GM12874 (cell line): Measurements from ENCODE around the gene ANKRD33B.

Experiments used
- TF ChIP-seq, protein P1 (sequence below): IDR thresholded peaks from 2 replicates; pipeline ENCODE4 v1.5.1; 2011; ENCODE audit warnings: low read depth, mild to moderate bottlenecking, control low read depth, low read length, moderate library complexity; ENCODE audit not compliant: insufficient read depth

The ANKRD33B gene

DNA sequence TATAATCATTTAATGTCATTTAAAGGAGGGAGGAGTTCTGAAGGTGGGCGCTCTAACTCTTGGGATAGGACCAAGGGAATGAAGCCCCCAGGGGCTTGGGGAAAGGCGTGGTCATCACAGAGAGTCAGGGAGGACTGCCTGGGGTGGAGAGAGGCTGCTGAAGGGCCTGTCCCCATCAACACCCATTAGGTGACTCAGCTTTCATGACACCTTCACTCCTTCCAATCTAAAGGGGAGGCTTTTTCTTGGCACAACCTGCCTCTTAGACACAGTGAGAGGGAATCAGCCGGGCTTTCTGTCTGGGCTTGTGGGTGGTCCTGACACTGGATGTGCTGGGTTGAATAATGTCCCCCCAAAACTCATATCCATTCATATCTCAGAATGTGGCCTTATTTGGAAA, 31.4 kb upstream of the ANKRD33B start:
- TF ChIP-seq, protein P1, sequence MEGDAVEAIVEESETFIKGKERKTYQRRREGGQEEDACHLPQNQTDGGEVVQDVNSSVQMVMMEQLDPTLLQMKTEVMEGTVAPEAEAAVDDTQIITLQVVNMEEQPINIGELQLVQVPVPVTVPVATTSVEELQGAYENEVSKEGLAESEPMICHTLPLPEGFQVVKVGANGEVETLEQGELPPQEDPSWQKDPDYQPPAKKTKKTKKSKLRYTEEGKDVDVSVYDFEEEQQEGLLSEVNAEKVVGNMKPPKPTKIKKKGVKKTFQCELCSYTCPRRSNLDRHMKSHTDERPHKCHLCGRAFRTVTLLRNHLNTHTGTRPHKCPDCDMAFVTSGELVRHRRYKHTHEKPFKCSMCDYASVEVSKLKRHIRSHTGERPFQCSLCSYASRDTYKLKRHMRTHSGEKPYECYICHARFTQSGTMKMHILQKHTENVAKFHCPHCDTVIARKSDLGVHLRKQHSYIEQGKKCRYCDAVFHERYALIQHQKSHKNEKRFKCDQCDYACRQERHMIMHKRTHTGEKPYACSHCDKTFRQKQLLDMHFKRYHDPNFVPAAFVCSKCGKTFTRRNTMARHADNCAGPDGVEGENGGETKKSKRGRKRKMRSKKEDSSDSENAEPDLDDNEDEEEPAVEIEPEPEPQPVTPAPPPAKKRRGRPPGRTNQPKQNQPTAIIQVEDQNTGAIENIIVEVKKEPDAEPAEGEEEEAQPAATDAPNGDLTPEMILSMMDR = no peak

- TF ChIP-seq, protein P1 = no peak
Observed at GRCh38 chr5:10533226-10533625, 30.6 kb upstream of the ANKRD33B start.

GRCh38 chr5:10534561-10535530, 29.0 kb upstream of the ANKRD33B start:
- TF ChIP-seq, protein P1 = no peak

DNA sequence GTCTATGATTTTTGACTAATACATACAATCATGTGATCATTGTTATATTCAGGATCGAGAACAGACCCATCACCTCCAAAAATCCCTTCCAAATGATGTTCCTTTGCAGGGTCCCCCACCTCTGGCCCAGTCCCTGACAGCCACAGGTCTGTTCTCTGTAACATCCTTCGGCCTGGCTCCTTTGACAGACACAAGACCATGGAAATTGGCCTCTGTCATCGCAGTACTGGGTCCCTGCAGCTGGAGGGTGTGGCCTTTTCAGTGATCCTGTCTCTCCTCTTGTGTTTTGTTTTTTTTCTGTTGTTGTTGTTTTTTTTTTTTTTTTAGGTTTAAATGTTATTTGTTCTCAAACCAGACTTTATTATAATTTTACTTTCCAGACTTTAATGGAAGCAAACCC, 27.4 kb upstream of the ANKRD33B start:
- TF ChIP-seq, protein P1 = no peak

GRCh38 chr5:10536931-10537579, 26.8 kb upstream of the ANKRD33B start:
- TF ChIP-seq, protein P1 = no peak

DNA sequence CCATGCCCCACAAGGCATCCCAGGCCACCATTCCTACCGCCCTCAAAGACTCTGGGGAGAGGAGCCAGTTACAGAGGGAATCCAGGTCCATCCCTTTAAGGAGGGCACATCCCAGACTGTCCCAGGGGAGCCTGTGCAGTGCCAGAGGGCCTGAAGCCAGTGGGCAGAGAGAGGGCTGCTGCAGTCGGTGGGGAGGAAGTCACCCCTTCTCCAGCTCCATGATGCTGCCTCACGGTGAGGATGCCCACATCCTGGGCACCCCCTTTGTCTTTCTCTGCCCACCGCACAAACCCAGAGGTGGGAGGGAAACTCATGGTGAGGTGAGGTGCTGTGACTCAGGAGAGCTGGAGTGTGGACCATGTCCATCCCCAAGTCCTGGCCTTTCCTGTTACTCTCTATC, 26.2 kb upstream of the ANKRD33B start:
- TF ChIP-seq, protein P1 = no peak

- TF ChIP-seq, protein P1 = no peak
Observed at GRCh38 chr5:10538103-10538788, 25.6 kb upstream of the ANKRD33B start.
